Measurements from ENCODE around the gene TMEM150C. TPM values are rescaled to one million over a fixed set of nuclear protein-coding genes. Genes with fewer than 3 reads are reported as not detected.
"Not testable (repeated sequence)": the region's sequence is repeated elsewhere in the genome, so short reads cannot be mapped to it uniquely, and the experiment has no call there.

TMEM150C gene
- total RNA-seq, 2 experiments from 2014 or later, result not detected

GRCh38 chr4:82473621-82474164 is 88.1 kb downstream of the TMEM150C start:
- Histone ChIP-seq H3K27ac (ENCODE audit: low read depth in 1 of 2, low read length in 2 of 2) (no peak overlapping the region), H3K9me3 (ENCODE audit: control insufficient read depth in 1 of 2, insufficient read depth in 1 of 2, low read length in 2 of 2) (no peaks in the 10 kb centered on the region), H3K36me3 (ENCODE audit: insufficient read depth, low read length) (no peaks in the 10 kb centered on the region), H3K27me3 (ENCODE audit: control insufficient read depth in 1 of 2, insufficient read depth in 2 of 2, low read length in 2 of 2) (no peaks in the 10 kb centered on the region), H3K4me1 (ENCODE audit: insufficient read depth, low read length) (no peaks in the 10 kb centered on the region), H3K4me3 (ENCODE audit: low read length) (no peak overlapping the region)
- ChIA-PET POLR2A (no interaction called here), CTCF (no interaction called here)
- Mint-ChIP-seq H3K4me3 (no peak overlapping the region), H3K4me1 (ENCODE audit: low read depth) (no peaks in the 10 kb centered on the region), H3K36me3 (ENCODE audit: low read depth) (no peaks in the 10 kb centered on the region), H3K27me3 (no peaks in the 10 kb centered on the region), H3K27ac (no peak overlapping the region), H3K9me3 (no peaks in the 10 kb centered on the region)
- TF ChIP-seq CTCF (IDR thresholded peaks at IDR 0.05), result no peak
- ATAC-seq (ENCODE audit: poor library complexity) (no peak), DNase-seq (no peak)
- intact Hi-C loops (cut with DNase I, micrococcal nuclease), result no loop called here

- POLR2A ChIA-PET, DNase-seq, CTCF ChIA-PET: not testable (repeated sequence)
These were observed 88.7 kb downstream of the TMEM150C start for GRCh38 chr4:82473080-82473479.

GRCh38 chr4:82469791-82470345 is 91.9 kb downstream of the TMEM150C start:
- Mint-ChIP-seq H3K4me1 (ENCODE audit: low read depth) (no peaks in the 10 kb centered on the region), H3K27me3 (no peaks in the 10 kb centered on the region), H3K27ac (no peak overlapping the region), H3K36me3 (ENCODE audit: low read depth) (no peaks in the 10 kb centered on the region), H3K4me3 (no peak overlapping the region), H3K9me3 (no peaks in the 10 kb centered on the region)
- Histone ChIP-seq H3K36me3 (ENCODE audit: insufficient read depth, low read length) (no peaks in the 10 kb centered on the region), H3K4me1 (ENCODE audit: insufficient read depth, low read length) (no peaks in the 10 kb centered on the region), H3K27me3 (ENCODE audit: control insufficient read depth in 1 of 2, insufficient read depth in 2 of 2, low read length in 2 of 2) (no peaks in the 10 kb centered on the region), H3K4me3 (ENCODE audit: low read length) (no peak overlapping the region), H3K9me3 (ENCODE audit: control insufficient read depth in 1 of 2, insufficient read depth in 1 of 2, low read length in 2 of 2) (no peaks in the 10 kb centered on the region), H3K27ac (ENCODE audit: low read depth in 1 of 2, low read length in 2 of 2) (no peak overlapping the region)
- intact Hi-C loops (cut with DNase I, micrococcal nuclease), result loop anchor here in 1 of 2 experiments (10.0 kb wide), 3 partner anchors 265 to 1165 kb away; no protein-coding TSS in a partner anchor
- TF ChIP-seq CTCF (IDR thresholded peaks at IDR 0.05), result no peak
- ATAC-seq (ENCODE audit: poor library complexity) (no peak), DNase-seq (no peak)
- CTCF ChIA-PET, result no interaction called here
- POLR2A ChIA-PET, result no interaction called here

More at GRCh38 chr4:82473080-82473479, 88.7 kb downstream of the TMEM150C start:
- H3K36me3 ChIP-seq (ENCODE audit: insufficient read depth, low read length); ATAC-seq (ENCODE audit: poor library complexity); H3K36me3 Mint-ChIP-seq (ENCODE audit: low read depth); H3K4me1 Mint-ChIP-seq (ENCODE audit: low read depth); H3K9me3 Mint-ChIP-seq; H3K4me1 ChIP-seq (ENCODE audit: insufficient read depth, low read length); H3K27ac Mint-ChIP-seq; H3K9me3 ChIP-seq (ENCODE audit: control insufficient read depth in 1 of 2, insufficient read depth in 1 of 2, low read length in 2 of 2); intact Hi-C loops (cut with DNase I, micrococcal nuclease); H3K27me3 Mint-ChIP-seq; H3K27me3 ChIP-seq (ENCODE audit: control insufficient read depth in 1 of 2, insufficient read depth in 2 of 2, low read length in 2 of 2); H3K4me3 ChIP-seq (ENCODE audit: low read length); H3K4me3 Mint-ChIP-seq; H3K27ac ChIP-seq (ENCODE audit: low read depth in 1 of 2, low read length in 2 of 2): not testable (repeated sequence)

GRCh38 chr4:82467471-82467870 is 94.3 kb downstream of the TMEM150C start:
- no peaks in the 10 kb centered on the region for H3K4me1 ChIP-seq (ENCODE audit: insufficient read depth, low read length)
- no peaks in the 10 kb centered on the region for H3K27me3 ChIP-seq (ENCODE audit: control insufficient read depth in 1 of 2, insufficient read depth in 2 of 2, low read length in 2 of 2)
- Mint-ChIP-seq H3K36me3 (ENCODE audit: low read depth) (peaks cover 12% of the 10 kb centered on the region), H3K4me3 (no peak overlapping the region), H3K9me3 (no peaks in the 10 kb centered on the region), H3K4me1 (ENCODE audit: low read depth) (peaks cover 3% of the 10 kb centered on the region), H3K27me3 (no peaks in the 10 kb centered on the region), H3K27ac (no peak overlapping the region)
- H3K4me3 ChIP-seq (ENCODE audit: low read length), result no peak overlapping the region
- DNase-seq, result no peak
- H3K9me3 ChIP-seq (ENCODE audit: control insufficient read depth in 1 of 2, insufficient read depth in 1 of 2, low read length in 2 of 2), result no peaks in the 10 kb centered on the region
- ChIA-PET CTCF (no interaction called here), POLR2A (no interaction called here)
- H3K36me3 ChIP-seq (ENCODE audit: insufficient read depth, low read length), result no peaks in the 10 kb centered on the region
- ATAC-seq (ENCODE audit: poor library complexity), result no peak
- TF ChIP-seq CTCF (IDR thresholded peaks at IDR 0.05), result no peak
- H3K27ac ChIP-seq (ENCODE audit: low read depth in 1 of 2, low read length in 2 of 2), result no peak overlapping the region
- intact Hi-C loops (cut with DNase I, micrococcal nuclease), result loop anchor here in 1 of 2 experiments (10.0 kb wide), 3 partner anchors 267 to 1167 kb away; no protein-coding TSS in a partner anchor

Data from CD4-positive, alpha-beta T cell (primary cell).